LNCaP clone FGC (cell line): Measurements from ENCODE around the gene ZNF805.
"Not testable (repeated sequence)": the region's sequence is repeated elsewhere in the genome, so short reads cannot be mapped to it uniquely, and the experiment has no call there.

Source experiments
- DNase-seq: peaks from one replicate; pipeline ENCODE4 v3.0.0-alpha.2; 2011; ENCODE audit warnings: low read depth
- H3K4me3 ChIP-seq: 2 replicates; pipeline ENCODE4 v1.5.1; 2011; ENCODE audit warnings: mild to moderate bottlenecking, low read depth, low read length, control low read depth
- TF ChIP-seq, protein P1 (sequence below): IDR thresholded peaks from 2 replicates; pipeline ENCODE4 v1.5.1; 2012; ENCODE audit warnings: mild to moderate bottlenecking; ENCODE audit not compliant: control insufficient read depth, insufficient read depth; ENCODE audit errors: extremely low read depth

The ZNF805 gene

DNA sequence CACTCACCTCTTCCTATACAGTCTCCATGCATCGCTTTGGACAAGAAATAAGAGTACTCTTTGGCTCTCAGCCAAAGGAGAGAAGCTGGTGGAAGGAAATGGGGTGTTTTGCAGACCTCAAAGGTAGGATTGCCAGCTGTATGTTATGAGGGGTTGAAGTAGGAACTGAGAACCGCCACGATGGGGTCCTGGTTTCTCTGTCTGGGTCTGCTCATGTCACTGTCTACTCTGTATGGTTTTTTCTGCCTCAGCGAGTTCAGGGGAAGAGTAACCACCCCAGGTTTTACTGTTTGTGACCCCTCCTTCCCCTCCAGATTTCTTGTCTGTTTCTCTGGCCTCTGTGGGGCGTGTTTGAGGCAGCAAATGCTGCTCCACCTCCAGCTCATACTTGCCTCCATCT lies 4.1 kb downstream of the ZNF805 start:
- TF ChIP-seq, protein P1, sequence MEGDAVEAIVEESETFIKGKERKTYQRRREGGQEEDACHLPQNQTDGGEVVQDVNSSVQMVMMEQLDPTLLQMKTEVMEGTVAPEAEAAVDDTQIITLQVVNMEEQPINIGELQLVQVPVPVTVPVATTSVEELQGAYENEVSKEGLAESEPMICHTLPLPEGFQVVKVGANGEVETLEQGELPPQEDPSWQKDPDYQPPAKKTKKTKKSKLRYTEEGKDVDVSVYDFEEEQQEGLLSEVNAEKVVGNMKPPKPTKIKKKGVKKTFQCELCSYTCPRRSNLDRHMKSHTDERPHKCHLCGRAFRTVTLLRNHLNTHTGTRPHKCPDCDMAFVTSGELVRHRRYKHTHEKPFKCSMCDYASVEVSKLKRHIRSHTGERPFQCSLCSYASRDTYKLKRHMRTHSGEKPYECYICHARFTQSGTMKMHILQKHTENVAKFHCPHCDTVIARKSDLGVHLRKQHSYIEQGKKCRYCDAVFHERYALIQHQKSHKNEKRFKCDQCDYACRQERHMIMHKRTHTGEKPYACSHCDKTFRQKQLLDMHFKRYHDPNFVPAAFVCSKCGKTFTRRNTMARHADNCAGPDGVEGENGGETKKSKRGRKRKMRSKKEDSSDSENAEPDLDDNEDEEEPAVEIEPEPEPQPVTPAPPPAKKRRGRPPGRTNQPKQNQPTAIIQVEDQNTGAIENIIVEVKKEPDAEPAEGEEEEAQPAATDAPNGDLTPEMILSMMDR, result no peak
- DNase-seq, result no peak
- H3K4me3 ChIP-seq, result no peak overlapping the region

GRCh38 chr19:57245066-57245465 lies 4.6 kb downstream of the ZNF805 start:
- DNase-seq, result no peak
- H3K4me3 ChIP-seq, result no peak overlapping the region
- TF ChIP-seq, protein P1, result no peak

- no peak for DNase-seq
- H3K4me3 ChIP-seq, result no peak overlapping the region
- TF ChIP-seq, protein P1, result no peak
Observed at GRCh38 chr19:57245959-57246358, 5.5 kb downstream of the ZNF805 start.

GRCh38 chr19:57248646-57249045 lies 8.2 kb downstream of the ZNF805 start:
- no peak overlapping the region for H3K4me3 ChIP-seq
- no peak for DNase-seq
- TF ChIP-seq, protein P1, result no peak

- H3K4me3 ChIP-seq, result no peak overlapping the region
- TF ChIP-seq, protein P1, result no peak
- DNase-seq, result no peak
Observed at GRCh38 chr19:57249329-57249728, 8.9 kb downstream of the ZNF805 start.

DNA sequence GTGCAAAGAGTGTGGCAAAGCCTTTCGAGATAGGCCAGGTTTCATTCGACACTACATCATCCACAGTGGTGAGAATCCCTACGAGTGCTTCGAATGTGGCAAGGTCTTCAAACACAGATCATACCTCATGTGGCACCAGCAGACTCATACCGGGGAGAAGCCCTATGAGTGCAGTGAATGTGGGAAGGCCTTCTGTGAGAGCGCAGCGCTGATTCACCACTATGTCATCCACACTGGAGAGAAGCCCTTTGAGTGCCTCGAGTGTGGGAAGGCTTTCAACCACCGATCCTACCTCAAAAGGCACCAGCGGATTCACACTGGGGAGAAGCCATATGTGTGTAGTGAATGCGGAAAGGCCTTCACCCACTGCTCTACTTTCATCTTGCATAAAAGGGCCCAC lies 13.3 kb downstream of the ZNF805 start:
- not testable (repeated sequence) for DNase-seq, H3K4me3 ChIP-seq

- TF ChIP-seq, protein P1, result no peak
- no peak overlapping the region for H3K4me3 ChIP-seq
- no peak for DNase-seq
Observed at GRCh38 chr19:57262044-57262443, 21.6 kb downstream of the ZNF805 start.

GRCh38 chr19:57263244-57263741 lies 22.9 kb downstream of the ZNF805 start:
- TF ChIP-seq, protein P1, result no peak
- no peak for DNase-seq
- no peak overlapping the region for H3K4me3 ChIP-seq
